H9 (cell line): ENCODE results near the gene DNAH1. TPM values are rescaled to one million over a fixed set of nuclear protein-coding genes. Genes with fewer than 3 reads are reported as not detected.

ENCODE experiments used
- DNase-seq: peaks from one replicate; pipeline ENCODE4 v3.0.0-alpha.2; 2017
- H2AFZ ChIP-seq: one replicate; pipeline ENCODE4 v1.6.1; 2013; ENCODE audit warnings: mild to moderate bottlenecking, low read length, control low read depth, moderate library complexity
- H2AK5ac ChIP-seq: 2 replicates; pipeline ENCODE4 v1.6.1; 2013; ENCODE audit warnings: low read length, control low read depth, mixed read lengths; ENCODE audit not compliant: insufficient read length
- H2BK120ac ChIP-seq: one replicate; pipeline ENCODE4 v1.6.1; 2013; ENCODE audit warnings: low read depth, mild to moderate bottlenecking, low read length, control low read depth, inconsistent platforms; ENCODE audit not compliant: poor library complexity, severe bottlenecking
- H2BK12ac ChIP-seq: 2 replicates; pipeline ENCODE4 v1.6.1; 2013; ENCODE audit warnings: low read length, control low read depth, mixed read lengths, low read depth; ENCODE audit not compliant: insufficient read length
- H2BK15ac ChIP-seq: 2 replicates; pipeline ENCODE4 v1.6.1; 2013; ENCODE audit warnings: low read depth, low read length, control low read depth
- H2BK20ac ChIP-seq: one replicate; pipeline ENCODE4 v1.6.1; 2013; ENCODE audit warnings: low read depth, mild to moderate bottlenecking, low read length, control low read depth, inconsistent platforms; ENCODE audit not compliant: poor library complexity, severe bottlenecking
- H2BK5ac ChIP-seq: 2 replicates; pipeline ENCODE4 v1.6.1; 2013; ENCODE audit warnings: low read length, control low read depth, mixed read lengths; ENCODE audit not compliant: insufficient read length
- H3K14ac ChIP-seq: 2 replicates; pipeline ENCODE4 v1.6.1; 2013; ENCODE audit warnings: low read length, control low read depth; ENCODE audit not compliant: insufficient read depth
- H3K18ac ChIP-seq: 2 replicates; pipeline ENCODE4 v1.6.1; 2013; ENCODE audit warnings: low read depth, mild to moderate bottlenecking, mixed read lengths, low read length, control low read depth; ENCODE audit not compliant: insufficient read length
- H3K23ac ChIP-seq: 2 replicates; pipeline ENCODE4 v1.6.1; 2013; ENCODE audit warnings: low read length, control low read depth, mixed read lengths, low read depth; ENCODE audit not compliant: insufficient read length
- H3K23me2 ChIP-seq: 2 replicates; pipeline ENCODE4 v1.6.1; 2013; ENCODE audit warnings: low read depth, mild to moderate bottlenecking, mixed read lengths, low read length, control low read depth; ENCODE audit not compliant: insufficient read length, poor library complexity, severe bottlenecking
- H3K27ac ChIP-seq: 2 replicates; pipeline ENCODE4 v1.5.1; 2013; ENCODE audit warnings: low read length, control low read depth, mixed read lengths, low read depth; ENCODE audit not compliant: insufficient read length
- H3K27me3 ChIP-seq: 2 replicates; pipeline ENCODE4 v1.6.1; 2013; ENCODE audit warnings: low read length, control low read depth, inconsistent platforms; ENCODE audit not compliant: insufficient read depth
- H3K4ac ChIP-seq: 2 replicates; pipeline ENCODE4 v1.6.1; 2013; ENCODE audit warnings: low read depth, mild to moderate bottlenecking, control low read depth, inconsistent platforms, low read length, moderate library complexity
- H3K4me1 ChIP-seq: 2 replicates; pipeline ENCODE4 v1.6.1; 2013; ENCODE audit warnings: low read length, control low read depth, inconsistent platforms; ENCODE audit not compliant: insufficient read depth
- H3K4me2 ChIP-seq: 2 replicates; pipeline ENCODE4 v1.6.1; 2013; ENCODE audit warnings: low read length, control low read depth, mixed read lengths; ENCODE audit not compliant: insufficient read length, insufficient read depth
- H3K56ac ChIP-seq: 2 replicates; pipeline ENCODE4 v1.6.1; 2013; ENCODE audit warnings: low read depth, mild to moderate bottlenecking, mixed read lengths, low read length, control low read depth; ENCODE audit not compliant: insufficient read length
- H3K79me1 ChIP-seq: 2 replicates; pipeline ENCODE4 v1.6.1; 2013; ENCODE audit warnings: low read depth, mild to moderate bottlenecking, moderate library complexity, low read length, control low read depth, inconsistent platforms; ENCODE audit not compliant: insufficient read depth, poor library complexity, severe bottlenecking
- H3K79me2 ChIP-seq: 2 replicates; pipeline ENCODE4 v1.6.1; 2013; ENCODE audit warnings: low read length, control low read depth, inconsistent platforms; ENCODE audit not compliant: insufficient read depth
- H3K9ac ChIP-seq: 2 replicates; pipeline ENCODE4 v1.6.1; 2013; ENCODE audit warnings: low read length, control low read depth, mixed read lengths; ENCODE audit not compliant: insufficient read length; ENCODE audit errors: extremely low read depth
- H3K9me3 ChIP-seq: one replicate; pipeline ENCODE4 v1.6.1; 2013; ENCODE audit warnings: low read depth, low read length, inconsistent platforms; ENCODE audit not compliant: control insufficient read depth
- H3T11ph ChIP-seq: one replicate; pipeline ENCODE4 v1.6.1; 2013; ENCODE audit warnings: mild to moderate bottlenecking, low read length, control low read depth, inconsistent platforms
- H4K20me1 ChIP-seq: one replicate; pipeline ENCODE4 v1.6.1; 2013; ENCODE audit not compliant: control insufficient read depth, insufficient read length, insufficient read depth
- H4K5ac ChIP-seq: 2 replicates; pipeline ENCODE4 v1.6.1; 2013; ENCODE audit warnings: low read depth, mild to moderate bottlenecking, mixed read lengths, low read length, control low read depth; ENCODE audit not compliant: insufficient read length
- H4K8ac ChIP-seq: replicated peaks from 2 replicates; pipeline ENCODE4 v1.6.1; 2013; ENCODE audit warnings: low read length, control low read depth, mixed read lengths, low read depth; ENCODE audit not compliant: insufficient read length
- H4K91ac ChIP-seq: 2 replicates; pipeline ENCODE4 v1.6.1; 2013; ENCODE audit warnings: low read depth, mild to moderate bottlenecking, moderate library complexity, mixed read lengths, low read length, control low read depth; ENCODE audit not compliant: insufficient read length
- H3K27ac Mint-ChIP-seq, 3 experiments: 2 replicates in 2 of 3; 3 replicates in 1 of 3; pipeline ENCODE4 v1.8.0; 2020 to 2021; ENCODE audit warnings: mixed read lengths in 3 of 3, mild to moderate bottlenecking in 1 of 3, moderate library complexity in 1 of 3
- H3K27me3 Mint-ChIP-seq: 2 replicates; pipeline ENCODE4 v1.8.0; 2021; ENCODE audit warnings: low read depth, mild to moderate bottlenecking, moderate library complexity, mixed read lengths
- H3K36me3 Mint-ChIP-seq, 3 experiments: 2 replicates in 2 of 3; 3 replicates in 1 of 3; pipeline ENCODE4 v1.8.0; 2020 to 2021; ENCODE audit warnings: low read depth in 3 of 3, mixed read lengths in 3 of 3; ENCODE audit not compliant: insufficient read depth in 1 of 3
- H3K4me1 Mint-ChIP-seq, 2 experiments: 2 replicates each; pipeline ENCODE4 v1.8.0; 2020; ENCODE audit warnings: mixed read lengths in 2 of 2
- H3K4me3 Mint-ChIP-seq, 2 experiments: 2 replicates in 1 of 2; 3 replicates in 1 of 2; pipeline ENCODE4 v1.8.0; 2020 to 2021; ENCODE audit warnings: mild to moderate bottlenecking in 2 of 2, mixed read lengths in 2 of 2, moderate library complexity in 1 of 2
- H3K9me3 Mint-ChIP-seq, 2 experiments: 2 replicates in 1 of 2; 3 replicates in 1 of 2; pipeline ENCODE4 v1.8.0; 2020; ENCODE audit warnings: mild to moderate bottlenecking in 2 of 2, mixed read lengths in 2 of 2, moderate library complexity in 1 of 2
- WGBS: extraction: QIAGEN DNeasy Blood & Tissue Kit; methylation state at CpG from one replicate; pipeline ENCODE4 v1.1.7; 2013; ENCODE audit warnings: missing lambda C conversion rate, low lambda C conversion rate, mixed read lengths; ENCODE audit not compliant: insufficient read length; ENCODE audit errors: extremely low coverage; 5-methylcytosine and 5-hydroxymethylcytosine counted together
- total RNA-seq: library from RNA; stranded (reverse); gene quantifications from 2 replicates; pipeline ENCODE4 v1.2.1, GENCODE V29; 2021
- TF ChIP-seq, protein P1 (sequence below): fragments of 200-600 bp; sonication (generic); conservative IDR thresholded peaks from 3 replicates; pipeline ENCODE4 v1.8.0; 2021; ENCODE audit warnings: antibody characterized with exemption, mild to moderate bottlenecking

The DNAH1 gene
- total RNA-seq, 1 experiment from 2014 or later: 2.0 TPM

DNA sequence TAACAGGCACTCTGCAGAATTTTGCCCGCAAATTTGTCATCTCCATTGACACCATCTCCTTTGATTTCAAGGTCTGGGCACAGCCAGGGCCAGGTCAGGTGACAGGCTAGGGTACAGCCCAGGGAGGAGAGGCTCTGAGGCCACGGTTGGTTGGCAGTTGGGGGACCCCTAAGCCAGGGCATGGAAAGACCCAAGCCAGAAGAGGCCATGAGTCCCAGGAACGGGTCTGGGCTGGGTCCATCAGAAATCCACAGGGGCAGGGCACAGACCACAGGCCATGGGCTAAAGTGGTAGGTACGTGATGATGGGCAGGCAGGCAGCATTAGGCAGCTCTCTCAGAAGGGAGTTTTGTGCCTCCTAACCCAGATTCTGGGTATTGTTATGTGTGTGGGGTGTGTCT, 83.0 kb downstream of the DNAH1 start:
- no peak overlapping the region for H3K23ac ChIP-seq
- H3K79me1 ChIP-seq: no peaks in the 10 kb centered on the region
- Mint-ChIP-seq H3K27me3 (peaks cover 9% of the 10 kb centered on the region), H3K36me3 (peaks cover 21 to 36% (median 28%) of the 10 kb centered on the region in 3 experiments), H3K9me3 (no peaks in the 10 kb centered on the region), H3K27ac (peak overlapping the region in 1 of 3 experiments; percentile 48; a peak in 1 of 7 replicates), H3K4me3 (no peak overlapping the region), H3K4me1 (no peaks in the 10 kb centered on the region)
- H3K9me3 ChIP-seq: no peaks in the 10 kb centered on the region
- no peaks in the 10 kb centered on the region for H3K23me2 ChIP-seq
- no peak overlapping the region for H3K18ac ChIP-seq
- H4K91ac ChIP-seq: no peak overlapping the region
- no peak overlapping the region for H4K5ac ChIP-seq
- H3T11ph ChIP-seq: no peak overlapping the region
- H3K27me3 ChIP-seq: no peaks in the 10 kb centered on the region
- H3K9ac ChIP-seq: no peak overlapping the region
- H2BK120ac ChIP-seq: no peak overlapping the region
- no peak overlapping the region for H2AK5ac ChIP-seq
- no peak overlapping the region for H2BK5ac ChIP-seq
- H3K79me2 ChIP-seq: no peaks in the 10 kb centered on the region
- H4K20me1 ChIP-seq: no peaks in the 10 kb centered on the region
- no peaks in the 10 kb centered on the region for H3K4me1 ChIP-seq
- no peak overlapping the region for H3K56ac ChIP-seq
- no peak overlapping the region for H3K4me2 ChIP-seq
- no peak overlapping the region for H3K14ac ChIP-seq
- no peak overlapping the region for H2BK12ac ChIP-seq
- no peak overlapping the region for H3K27ac ChIP-seq
- WGBS: no CpG with 5 or more reads among the region's 4 CpGs
- TF ChIP-seq, protein P1, sequence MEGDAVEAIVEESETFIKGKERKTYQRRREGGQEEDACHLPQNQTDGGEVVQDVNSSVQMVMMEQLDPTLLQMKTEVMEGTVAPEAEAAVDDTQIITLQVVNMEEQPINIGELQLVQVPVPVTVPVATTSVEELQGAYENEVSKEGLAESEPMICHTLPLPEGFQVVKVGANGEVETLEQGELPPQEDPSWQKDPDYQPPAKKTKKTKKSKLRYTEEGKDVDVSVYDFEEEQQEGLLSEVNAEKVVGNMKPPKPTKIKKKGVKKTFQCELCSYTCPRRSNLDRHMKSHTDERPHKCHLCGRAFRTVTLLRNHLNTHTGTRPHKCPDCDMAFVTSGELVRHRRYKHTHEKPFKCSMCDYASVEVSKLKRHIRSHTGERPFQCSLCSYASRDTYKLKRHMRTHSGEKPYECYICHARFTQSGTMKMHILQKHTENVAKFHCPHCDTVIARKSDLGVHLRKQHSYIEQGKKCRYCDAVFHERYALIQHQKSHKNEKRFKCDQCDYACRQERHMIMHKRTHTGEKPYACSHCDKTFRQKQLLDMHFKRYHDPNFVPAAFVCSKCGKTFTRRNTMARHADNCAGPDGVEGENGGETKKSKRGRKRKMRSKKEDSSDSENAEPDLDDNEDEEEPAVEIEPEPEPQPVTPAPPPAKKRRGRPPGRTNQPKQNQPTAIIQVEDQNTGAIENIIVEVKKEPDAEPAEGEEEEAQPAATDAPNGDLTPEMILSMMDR: no peak
- no peak overlapping the region for H4K8ac ChIP-seq
- no peak overlapping the region for H3K4ac ChIP-seq
- DNase-seq: no peak
- no peak overlapping the region for H2BK20ac ChIP-seq
- no peak overlapping the region for H2AFZ ChIP-seq
- no peak overlapping the region for H2BK15ac ChIP-seq
